A549 (cell line): ENCODE data around the gene CFI. TPM values are rescaled to one million over a fixed set of nuclear protein-coding genes. Genes with fewer than 3 reads are reported as not detected.

ENCODE experiments used
- ATAC-seq, 2 experiments: fragments of 200-7000 bp in 1 of 2; fragments of >200 bp in 1 of 2; cut with Nextera tagmentation in 1 of 2; cut with Tn5 transposase in 1 of 2; 3 replicates each; pipeline versions ENCODE4 v1.8.0 to v1.9.1; 2018 to 2020; ENCODE audit warnings: mild to moderate bottlenecking in 1 of 2, moderate library complexity in 1 of 2
- CTCF ChIA-PET: fragments of 300-600 bp; sonication (Branson Sonifier 250); formaldehyde crosslinking; extraction: SDS; loops from one replicate; lab custom pipeline; 2021; ENCODE audit warnings: antibody characterized with exemption, inconsistent platforms; lab: Yijun Ruan, JAX
- POLR2A ChIA-PET: fragments of 350-600 bp; formaldehyde crosslinking; extraction: SDS; loops from one replicate; lab custom pipeline; 2021; ENCODE audit warnings: antibody characterized with exemption, inconsistent platforms; lab: Yijun Ruan, JAX
- DNase-seq, 2 experiments: peaks; one replicate each; pipeline versions ENCODE4 v3.0.0 to v3.0.0-alpha.2; 2011 to 2016; ENCODE audit warnings: low read depth in 1 of 2, low spot score in 1 of 2
- FAIRE-seq: peaks from 2 replicates; lab custom pipeline; 2011; peaks lifted over from hg19 to GRCh38; lab: Jason Lieb, UNC
- H3K27ac ChIP-seq, 2 experiments: fragments of >200 bp; sonication (Bioruptor Twin); formaldehyde crosslinking; 3 replicates each; pipeline ENCODE4 v1.5.1; 2016 to 2017
- H3K4me1 ChIP-seq: fragments of >200 bp; sonication (Bioruptor Twin); formaldehyde crosslinking; 3 replicates; pipeline ENCODE4 v1.6.1; 2016
- H3K4me2 ChIP-seq: fragments of >200 bp; sonication (Bioruptor Twin); formaldehyde crosslinking; 3 replicates; pipeline ENCODE4 v1.6.1; 2016
- H3K4me3 ChIP-seq: fragments of >200 bp; sonication (Bioruptor Twin); formaldehyde crosslinking; 3 replicates; pipeline ENCODE4 v1.5.1; 2016
- H3K9me3 ChIP-seq: fragments of >200 bp; sonication (Bioruptor Twin); formaldehyde crosslinking; 3 replicates; pipeline ENCODE4 v1.6.1; 2016
- BHLHE40 ChIP-seq: IDR thresholded peaks from 2 replicates; pipeline ENCODE4 v1.6.1; 2012; ENCODE audit warnings: low read depth, low read length, inconsistent platforms
- CBX8 ChIP-seq: fragments of 200-600 bp; sonication (generic); IDR thresholded peaks from 2 replicates; pipeline ENCODE4 v1.6.1; 2016
- CEBPB ChIP-seq, 2 experiments: fragments of >200 bp in 1 of 2; sonication (Bioruptor Twin) in 1 of 2; formaldehyde crosslinking in 1 of 2; IDR thresholded peaks; 2 replicates each; pipeline ENCODE4 v1.6.1; 2012 to 2016
- CHD4 ChIP-seq: fragments of 200-600 bp; sonication (generic); IDR thresholded peaks from 2 replicates; pipeline ENCODE4 v1.6.1; 2016; ENCODE audit warnings: antibody characterized with exemption, mild to moderate bottlenecking, borderline replicate concordance
- EHF ChIP-seq: fragments of 250-450 bp; sonication (Bioruptor Pico); IDR thresholded peaks from 2 replicates; pipeline ENCODE4 v1.5.0; 2020; ENCODE audit warnings: mild to moderate bottlenecking
- EHMT2 ChIP-seq: fragments of 200-600 bp; sonication (generic); IDR thresholded peaks from 2 replicates; pipeline ENCODE4 v1.6.1; 2016; ENCODE audit warnings: antibody characterized with exemption, low read depth, mild to moderate bottlenecking, moderate library complexity
- ELK1 ChIP-seq: fragments of 150-350 bp; IDR thresholded peaks from 2 replicates; pipeline ENCODE4 v1.6.1; 2014; ENCODE audit warnings: low read depth, mild to moderate bottlenecking, low read length
- EP300 ChIP-seq, 2 experiments: fragments of >200 bp; sonication (Bioruptor Twin); formaldehyde crosslinking; IDR thresholded peaks; 2 replicates in 1 of 2; 3 replicates in 1 of 2; pipeline ENCODE4 v1.6.1; 2016 to 2017
- FOSL2 ChIP-seq, 2 experiments: fragments of 450-650 bp in 1 of 2; fragments of >200 bp in 1 of 2; sonication (Bioruptor Twin) in 1 of 2; formaldehyde crosslinking; IDR thresholded peaks; 2 replicates each; pipeline versions ENCODE4 v1.5.0 to v1.6.1; 2016 to 2020; ENCODE audit warnings: mild to moderate bottlenecking in 1 of 2, moderate library complexity in 1 of 2
- FOXS1 ChIP-seq: fragments of 250-450 bp; sonication (Bioruptor Pico); IDR thresholded peaks from 2 replicates; pipeline ENCODE4 v1.5.0; 2020; ENCODE audit warnings: mild to moderate bottlenecking, moderate library complexity
- HDAC2 ChIP-seq: fragments of 200-600 bp; sonication (generic); IDR thresholded peaks from 2 replicates; pipeline ENCODE4 v1.6.1; 2016
- HEYL ChIP-seq: fragments of 250-450 bp; sonication (Bioruptor Pico); IDR thresholded peaks from 2 replicates; pipeline ENCODE4 v1.8.0; 2021; ENCODE audit warnings: mild to moderate bottlenecking, moderate library complexity
- HOXA7 ChIP-seq: fragments of 250-450 bp; sonication (Bioruptor Pico); IDR thresholded peaks from 2 replicates; pipeline ENCODE4 v1.5.0; 2020; ENCODE audit warnings: mild to moderate bottlenecking, moderate library complexity
- HOXB5 ChIP-seq: fragments of 250-450 bp; sonication (Bioruptor Pico); IDR thresholded peaks from 2 replicates; pipeline ENCODE4 v1.5.0; 2020; ENCODE audit warnings: mild to moderate bottlenecking, moderate library complexity
- JUN ChIP-seq, 2 experiments: fragments of >200 bp; sonication (Bioruptor Twin); formaldehyde crosslinking; IDR thresholded peaks; 2 replicates in 1 of 2; 3 replicates in 1 of 2; pipeline ENCODE4 v1.6.1; 2016 to 2017
- KDM1A ChIP-seq: fragments of 200-600 bp; sonication (generic); IDR thresholded peaks from 2 replicates; pipeline ENCODE4 v1.6.1; 2016; ENCODE audit warnings: low read depth, mild to moderate bottlenecking
- KDM5A ChIP-seq: fragments of 200-600 bp; sonication (generic); IDR thresholded peaks from 2 replicates; pipeline ENCODE4 v1.6.1; 2016; ENCODE audit warnings: antibody characterized with exemption, mild to moderate bottlenecking
- MAFK ChIP-seq: fragments of 450-650 bp; IDR thresholded peaks from 2 replicates; pipeline ENCODE4 v1.6.1; 2014; ENCODE audit not compliant: partially characterized antibody
- MAZ ChIP-seq: fragments of 150-350 bp; IDR thresholded peaks from 2 replicates; pipeline ENCODE4 v1.6.1; 2014; ENCODE audit warnings: antibody characterized with exemption, low read depth, low read length, borderline replicate concordance
- NPAS2 ChIP-seq: fragments of 250-450 bp; sonication (Bioruptor Pico); IDR thresholded peaks from 2 replicates; pipeline ENCODE4 v1.8.0; 2022; ENCODE audit warnings: mild to moderate bottlenecking, moderate library complexity, borderline replicate concordance
- NR3C1 ChIP-seq: fragments of >200 bp; sonication (Bioruptor Twin); formaldehyde crosslinking; IDR thresholded peaks from 3 replicates; pipeline ENCODE4 v1.6.1; 2017
- PBX3 ChIP-seq: IDR thresholded peaks from 2 replicates; pipeline ENCODE4 v1.6.1; 2012
- POLR2A ChIP-seq: IDR thresholded peaks from 2 replicates; pipeline ENCODE4 v1.6.1; 2012; ENCODE audit warnings: mild to moderate bottlenecking, low read length
- RAD21 ChIP-seq, 2 experiments: fragments of >200 bp in 1 of 2; sonication (Bioruptor Twin) in 1 of 2; formaldehyde crosslinking in 1 of 2; IDR thresholded peaks in 1 of 2; conservative IDR thresholded peaks in 1 of 2; 2 replicates in 1 of 2; 3 replicates in 1 of 2; pipeline ENCODE4 v1.6.1; 2012 to 2018; ENCODE audit warnings: inconsistent platforms in 1 of 2
- RCOR1 ChIP-seq: fragments of 150-350 bp; IDR thresholded peaks from 2 replicates; pipeline ENCODE4 v1.6.1; 2014; ENCODE audit warnings: antibody characterized with exemption, low read length, low read depth
- ZC3H11A ChIP-seq: fragments of 450-650 bp; IDR thresholded peaks from 2 replicates; pipeline ENCODE4 v1.6.1; 2014; ENCODE audit warnings: antibody characterized with exemption, mild to moderate bottlenecking
- ZSCAN20 ChIP-seq: fragments of 250-450 bp; sonication (Bioruptor Pico); IDR thresholded peaks from 2 replicates; pipeline ENCODE4 v1.8.0; 2022; ENCODE audit warnings: mild to moderate bottlenecking, moderate library complexity
- WGBS: methylation state at CpG from one replicate; pipeline ENCODE4 v1.1.6; 2017; ENCODE audit errors: missing lambda C conversion rate; 5-methylcytosine and 5-hydroxymethylcytosine counted together
- polyA plus RNA-seq, 4 experiments: library from polyadenylated mRNA; depleted of rRNA in 3 of 4; stranded (reverse); fragments of >200 nt; fragmentation: RNase III in 1 of 4; extraction: RNeasy Plus Mini Kit Qiagen cat#74134 plus additional on column Dnase treatment in 1 of 4; gene quantifications; 2 replicates in 3 of 4; 3 replicates in 1 of 4; pipeline ENCODE4 v1.2.3, GENCODE V29; 2011 to 2017
- TF ChIP-seq, protein P1 (sequence below): fragments of >200 bp; sonication (Bioruptor Twin); formaldehyde crosslinking; IDR thresholded peaks from 3 replicates; pipeline ENCODE4 v1.5.1; 2016
- TF ChIP-seq, protein P2 (sequence below): fragments of 450-650 bp; IDR thresholded peaks from 2 replicates; pipeline ENCODE4 v1.6.1; 2014; ENCODE audit warnings: antibody characterized with exemption

CFI gene
- polyA plus RNA-seq, 2 of the 4 experiments (the other 2 are of a cell fraction), result 2.6 to 2.8 TPM

- no peak for TF ChIP-seq CHD4
- TF ChIP-seq HEYL (CRISPR knock-in tag), result no peak
- TF ChIP-seq, protein P1, sequence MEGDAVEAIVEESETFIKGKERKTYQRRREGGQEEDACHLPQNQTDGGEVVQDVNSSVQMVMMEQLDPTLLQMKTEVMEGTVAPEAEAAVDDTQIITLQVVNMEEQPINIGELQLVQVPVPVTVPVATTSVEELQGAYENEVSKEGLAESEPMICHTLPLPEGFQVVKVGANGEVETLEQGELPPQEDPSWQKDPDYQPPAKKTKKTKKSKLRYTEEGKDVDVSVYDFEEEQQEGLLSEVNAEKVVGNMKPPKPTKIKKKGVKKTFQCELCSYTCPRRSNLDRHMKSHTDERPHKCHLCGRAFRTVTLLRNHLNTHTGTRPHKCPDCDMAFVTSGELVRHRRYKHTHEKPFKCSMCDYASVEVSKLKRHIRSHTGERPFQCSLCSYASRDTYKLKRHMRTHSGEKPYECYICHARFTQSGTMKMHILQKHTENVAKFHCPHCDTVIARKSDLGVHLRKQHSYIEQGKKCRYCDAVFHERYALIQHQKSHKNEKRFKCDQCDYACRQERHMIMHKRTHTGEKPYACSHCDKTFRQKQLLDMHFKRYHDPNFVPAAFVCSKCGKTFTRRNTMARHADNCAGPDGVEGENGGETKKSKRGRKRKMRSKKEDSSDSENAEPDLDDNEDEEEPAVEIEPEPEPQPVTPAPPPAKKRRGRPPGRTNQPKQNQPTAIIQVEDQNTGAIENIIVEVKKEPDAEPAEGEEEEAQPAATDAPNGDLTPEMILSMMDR, result no peak
- no peak for TF ChIP-seq KDM1A
- no peak for TF ChIP-seq EP300 (IDR thresholded peaks at IDR 0.05)
- no peak for TF ChIP-seq EHF
- TF ChIP-seq HDAC2, result no peak
- no peak for TF ChIP-seq KDM5A
- TF ChIP-seq ZSCAN20 (CRISPR knock-in tag), result no peak
- TF ChIP-seq MAFK, result no peak
- no peak for TF ChIP-seq FOXS1 (CRISPR knock-in tag)
- TF ChIP-seq FOSL2 (IDR thresholded peaks at IDR 0.05), result no peak
- no peak for TF ChIP-seq FOSL2 (CRISPR knock-in tag; IDR thresholded peaks at IDR 0.05)
- TF ChIP-seq NR3C1, result no peak
- H3K4me1 ChIP-seq, result no peaks in the 10 kb centered on the region
- DNase-seq (no peak), ATAC-seq (no peak), FAIRE-seq (no peak)
- no peaks in the 10 kb centered on the region for H3K9me3 ChIP-seq
- H3K4me2 ChIP-seq, result no peak overlapping the region
- POLR2A ChIA-PET, result no interaction called here
- H3K4me3 ChIP-seq, result no peak overlapping the region
- no peak overlapping the region for H3K27ac ChIP-seq
- CTCF ChIA-PET, result no interaction called here
- 89% methylated on average over 3 of the region's 3 CpGs for WGBS
Measured at GRCh38 chr4:109836985-109837384, 35.2 kb upstream of the CFI start.

- DNase-seq (no peak), ATAC-seq (no peak), FAIRE-seq (no peak)
- no peaks in the 10 kb centered on the region for H3K9me3 ChIP-seq
- H3K4me2 ChIP-seq, result no peak overlapping the region
- H3K4me3 ChIP-seq, result no peak overlapping the region
- CTCF ChIA-PET, result no interaction called here
- POLR2A ChIA-PET, result no interaction called here
- H3K4me1 ChIP-seq, result no peaks in the 10 kb centered on the region
- H3K27ac ChIP-seq, result no peak overlapping the region
- TF ChIP-seq, protein P1, result no peak
- TF ChIP-seq CEBPB (IDR thresholded peaks at IDR 0.05), result peak in 1 of 2 experiments; percentile 25; a peak in 1 of 4 replicates
- TF ChIP-seq POLR2A, result no peak
- TF ChIP-seq ELK1, result no peak
- no peak for TF ChIP-seq EP300 (IDR thresholded peaks at IDR 0.05)
- TF ChIP-seq NR3C1, result no peak
- TF ChIP-seq, all 56 proteins: peak for 1
- 81% methylated on average over 4 of the region's 4 CpGs for WGBS
Measured at GRCh38 chr4:109833756-109834155, 32.0 kb upstream of the CFI start.

GRCh38 chr4:109827672-109828071 lies 25.9 kb upstream of the CFI start, which contains the start of gene RRH:
Gene RRH, plus strand, starts transcription at chr4:109827972. Its CDS starts 56 bp downstream, at chr4:109828028.
- no peak for DNase-seq
- FAIRE-seq, result no peak
- POLR2A ChIA-PET, result no interaction called here
- H3K9me3 ChIP-seq, result no peaks in the 10 kb centered on the region
- no peak within 1 kb of the TSS for H3K4me3 ChIP-seq
- ATAC-seq, result no peak
- no peak within 1 kb of the TSS for H3K27ac ChIP-seq
- no peaks in the 10 kb centered on the region for H3K4me1 ChIP-seq
- WGBS, result 92% methylated on average over 2 of the region's 2 CpGs
- CTCF ChIA-PET, result interaction anchor here (0.7 to 3.4 kb wide), 5 partner anchors 9 to 403 kb away, joined by 3 to 9 read pairs (median 5); partner anchors contain the start of gene SEC24B
- no peak within 1 kb of the TSS for H3K4me2 ChIP-seq
- TF ChIP-seq BHLHE40 (no peak), MAZ (no peak), NPAS2 (CRISPR knock-in tag) (no peak), ZC3H11A (no peak), JUN (IDR thresholded peaks at IDR 0.05) (no peak), HOXB5 (no peak), PBX3 (no peak), CBX8 (no peak), EP300 (IDR thresholded peaks at IDR 0.05) (no peak), HOXA7 (CRISPR knock-in tag) (no peak), MAFK (no peak), RCOR1 (no peak), RAD21 (conservative IDR thresholded peaks at IDR 0.05 in 1 of 2, IDR thresholded peaks at IDR 0.05 in 1 of 2) (no peak), EHMT2 (no peak), KDM1A (no peak)
- TF ChIP-seq, protein P2, sequence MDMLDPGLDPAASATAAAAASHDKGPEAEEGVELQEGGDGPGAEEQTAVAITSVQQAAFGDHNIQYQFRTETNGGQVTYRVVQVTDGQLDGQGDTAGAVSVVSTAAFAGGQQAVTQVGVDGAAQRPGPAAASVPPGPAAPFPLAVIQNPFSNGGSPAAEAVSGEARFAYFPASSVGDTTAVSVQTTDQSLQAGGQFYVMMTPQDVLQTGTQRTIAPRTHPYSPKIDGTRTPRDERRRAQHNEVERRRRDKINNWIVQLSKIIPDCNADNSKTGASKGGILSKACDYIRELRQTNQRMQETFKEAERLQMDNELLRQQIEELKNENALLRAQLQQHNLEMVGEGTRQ, result no peak
